ENCODE results near the gene SCYGR3.

- TF ChIP-seq POLR2A (IDR thresholded peaks at IDR 0.05) (no peak), CTCF (IDR thresholded peaks at IDR 0.05) (no peak)
Observed at GRCh38 chr2:227626580-227627151, 12.0 kb upstream of the SCYGR3 start.
